SKM-1 treated with dmso at 0.1 percent for 144 hours (cell line): ENCODE results near the gene FAM193A.

Experiments used
- DNase-seq: peaks from one replicate; lab custom pipeline; 2025; ENCODE audit not compliant: unreplicated experiment; lab: John Stamatoyannopoulos, UW

Gene FAM193A

GRCh38 chr4:2688697-2689096, 152.2 kb downstream of the FAM193A start:
- DNase-seq, result no peak

- no peak for DNase-seq
Observed at GRCh38 chr4:2689114-2689513, 152.7 kb downstream of the FAM193A start.

DNA sequence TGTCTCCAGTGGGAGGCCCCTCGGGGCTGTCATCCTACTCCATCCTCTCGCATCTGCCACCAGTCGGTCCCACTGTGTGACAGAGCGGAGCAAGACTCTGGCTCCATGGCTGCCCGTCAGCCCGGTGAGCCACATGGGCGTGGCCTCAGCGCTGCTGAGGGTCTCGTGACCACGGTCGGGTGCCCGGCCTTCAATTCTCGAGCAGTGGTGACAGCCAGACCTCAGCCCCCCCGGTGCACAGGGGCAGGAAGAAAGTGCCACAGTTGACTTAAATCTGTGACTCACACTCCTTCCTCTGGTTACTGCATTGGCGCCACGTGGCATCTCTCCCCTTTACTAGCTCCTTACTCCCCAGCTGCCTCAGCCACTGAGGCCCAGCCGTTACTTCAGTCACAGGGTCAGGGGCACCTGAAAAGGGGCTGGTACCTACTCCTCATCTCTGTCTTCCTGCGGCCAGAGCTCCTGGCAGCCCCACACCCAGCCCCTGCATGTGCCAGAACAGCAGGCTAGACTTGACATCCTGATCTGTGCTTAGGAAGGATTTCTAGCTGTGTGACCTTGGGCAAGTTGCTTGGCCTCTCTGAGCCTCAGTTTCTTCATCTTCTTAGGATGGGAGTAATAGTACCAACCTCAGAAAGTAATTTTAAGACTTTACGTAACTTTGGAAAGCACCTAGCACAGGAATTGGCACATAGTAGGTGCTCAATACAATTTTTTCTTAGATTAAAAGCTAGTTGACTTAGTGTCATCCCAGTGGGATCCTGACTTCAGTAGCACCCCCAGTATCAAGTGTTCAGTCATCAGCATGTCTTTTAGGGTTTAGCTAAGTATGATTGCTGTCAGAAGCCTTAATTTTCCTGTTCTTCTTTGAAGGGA, 153.6 kb downstream of the FAM193A start:
- DNase-seq, result no peak

DNA sequence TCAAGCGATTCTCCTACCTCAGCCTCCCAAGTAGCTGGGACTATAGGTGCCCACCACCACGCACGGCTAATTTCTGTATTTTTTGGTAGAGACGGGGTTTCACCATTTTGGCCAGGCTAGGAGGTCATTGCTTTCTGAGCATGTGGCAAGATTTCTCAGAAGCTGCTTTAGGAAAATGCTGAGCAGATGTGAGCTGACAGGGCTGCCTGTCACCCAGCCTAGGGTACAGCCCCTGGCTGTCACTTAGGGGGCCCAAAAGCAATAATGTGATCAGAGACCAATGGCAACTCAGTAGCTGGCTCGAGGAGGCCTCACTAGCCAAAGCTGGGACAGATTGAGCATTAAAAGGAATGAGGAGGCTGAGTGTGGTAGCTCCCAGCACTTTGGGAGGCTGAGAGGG, 154.9 kb downstream of the FAM193A start:
- no peak for DNase-seq

DNA sequence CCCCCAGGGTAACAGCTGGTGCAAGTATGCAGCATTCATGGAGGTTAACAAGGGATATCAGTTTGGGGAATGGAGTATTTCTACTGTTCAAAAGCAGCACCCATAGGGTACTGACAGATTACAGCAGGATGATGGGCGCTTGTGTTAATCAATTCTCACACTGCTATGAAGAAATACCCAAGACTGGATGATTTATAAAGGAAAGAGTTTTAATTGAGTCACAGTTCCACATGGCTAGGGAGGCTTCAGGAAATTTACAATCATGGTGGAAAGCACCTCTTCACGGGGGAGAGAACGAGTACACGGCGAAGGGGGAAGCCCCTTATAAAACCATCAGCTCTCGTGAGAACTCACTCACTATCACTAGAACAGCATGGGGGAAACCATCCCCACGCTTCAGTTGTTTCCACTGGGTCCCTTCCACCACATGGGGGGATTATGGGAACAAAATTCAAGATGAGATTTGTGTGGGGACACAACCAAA, 155.5 kb downstream of the FAM193A start:
- DNase-seq, result no peak

- DNase-seq, result no peak
Observed at GRCh38 chr4:2694691-2695090, 158.2 kb downstream of the FAM193A start.

DNA sequence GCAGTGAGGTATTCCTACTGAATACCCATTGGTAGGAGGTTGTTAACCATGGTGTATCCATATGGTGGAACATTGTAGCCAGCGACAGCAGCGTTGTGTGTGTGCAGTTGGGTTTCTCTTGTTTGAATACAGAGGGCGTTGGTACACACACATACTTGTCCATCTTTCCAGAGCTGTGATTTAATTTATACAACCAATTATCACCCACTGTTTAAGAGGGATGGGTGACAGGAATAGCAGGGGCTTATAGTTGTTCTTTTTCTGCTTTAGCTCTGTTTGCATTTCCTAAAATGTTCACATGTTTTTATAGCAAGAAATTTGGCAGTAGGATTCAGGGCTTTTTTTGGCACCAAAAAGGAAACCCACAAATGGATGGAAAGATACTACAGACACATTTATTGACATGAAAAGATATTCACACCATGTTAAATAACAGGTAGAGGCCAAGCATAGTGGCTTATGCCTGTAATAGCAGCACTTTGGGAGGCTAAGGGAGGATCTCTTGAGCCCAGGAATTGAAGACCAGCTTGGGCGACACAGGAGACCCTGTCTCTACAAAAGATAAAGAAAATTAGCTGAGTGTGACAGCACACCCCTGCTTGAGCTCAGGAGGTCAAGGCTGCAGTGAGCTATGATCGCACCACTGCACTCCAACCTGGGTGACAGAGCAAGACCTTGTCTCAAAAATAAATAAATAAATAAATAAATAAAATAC, 159.1 kb downstream of the FAM193A start:
- DNase-seq, result no peak

- no peak for DNase-seq
Observed at GRCh38 chr4:2696423-2696822, 160.0 kb downstream of the FAM193A start.

DNA sequence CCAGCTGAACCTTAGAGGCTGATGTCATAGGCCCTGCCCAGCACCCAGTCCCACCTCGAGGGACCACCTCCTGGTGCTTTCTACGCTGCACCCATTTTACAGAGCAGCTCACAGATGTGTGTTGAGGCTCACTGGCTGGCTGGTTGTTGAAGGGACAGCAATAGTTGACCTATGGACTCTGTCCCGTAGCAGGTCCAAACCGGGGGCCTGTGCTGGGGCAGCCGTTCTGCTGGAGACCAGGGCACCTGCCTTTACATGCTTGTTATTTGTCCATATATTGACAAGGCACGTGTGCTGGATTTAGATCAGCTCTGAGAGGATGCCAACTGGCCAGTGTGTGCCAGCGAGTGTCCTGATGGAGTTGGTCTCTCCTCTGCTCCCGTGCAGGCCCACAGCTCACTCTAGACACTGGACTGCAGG, 161.6 kb downstream of the FAM193A start:
- DNase-seq, result no peak

- DNase-seq, result no peak
Observed at GRCh38 chr4:2698504-2698903, 162.1 kb downstream of the FAM193A start.

DNA sequence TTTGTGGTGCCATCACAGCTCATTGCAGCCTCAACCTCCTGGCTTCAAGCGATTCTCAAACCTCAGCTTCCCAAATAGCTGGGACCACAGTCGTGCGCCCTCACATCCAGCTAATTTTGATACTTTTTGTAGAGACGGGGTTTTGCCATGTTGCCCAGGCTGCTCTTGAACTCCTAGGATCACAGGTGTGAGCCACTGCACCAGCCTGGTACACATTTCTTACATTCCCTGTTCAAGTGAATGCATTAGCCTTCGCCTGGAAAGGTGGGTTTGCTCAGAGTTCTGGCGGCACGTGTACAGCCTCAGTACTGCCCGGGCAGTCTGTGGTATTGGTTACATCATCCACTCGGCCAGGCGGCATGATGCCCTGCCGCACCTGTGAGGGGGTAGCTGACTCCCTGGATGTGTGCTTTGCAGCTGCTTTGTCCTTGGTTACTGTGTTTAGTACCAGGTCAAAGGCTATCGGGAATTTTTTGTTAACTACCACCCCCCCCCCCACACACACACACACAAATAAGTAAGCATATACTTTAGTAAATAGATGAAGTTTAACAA, 162.6 kb downstream of the FAM193A start:
- no peak for DNase-seq

DNA sequence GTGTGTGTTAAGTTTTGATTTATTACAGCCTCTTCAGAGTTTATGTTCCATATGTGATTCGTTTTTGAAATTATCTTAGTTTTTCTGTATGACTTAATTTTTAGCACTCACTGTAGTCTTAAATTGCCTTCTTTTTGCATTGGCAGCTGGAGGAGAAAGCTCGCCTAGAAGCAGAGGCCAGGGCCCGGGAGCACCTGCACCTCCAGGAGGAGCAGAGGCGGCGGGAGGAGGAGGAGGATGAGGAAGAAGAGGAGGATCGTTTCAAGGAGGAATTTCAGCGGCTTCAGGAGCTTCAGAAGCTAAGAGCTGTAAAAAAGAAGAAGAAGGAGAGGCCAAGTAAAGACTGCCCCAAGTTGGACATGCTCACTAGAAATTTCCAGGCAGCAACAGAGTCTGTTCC, 163.1 kb downstream of the FAM193A start:
- DNase-seq, result no peak

DNA sequence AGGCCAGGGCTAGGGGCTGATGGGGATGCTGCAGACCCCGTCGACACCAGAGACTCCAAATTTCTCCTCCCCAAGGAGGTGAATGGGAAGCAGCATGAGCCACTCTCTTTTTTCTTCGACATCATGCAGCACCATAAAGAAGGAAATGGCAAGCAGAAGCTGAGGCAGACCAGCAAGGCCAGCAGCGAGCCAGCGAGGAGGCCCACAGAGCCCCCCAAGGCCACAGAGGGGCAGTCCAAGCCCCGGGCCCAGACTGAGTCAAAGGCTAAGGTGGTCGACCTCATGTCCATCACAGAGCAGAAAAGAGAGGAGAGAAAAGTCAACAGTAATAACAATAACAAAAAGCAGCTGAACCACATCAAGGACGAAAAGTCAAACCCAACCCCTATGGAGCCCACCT, 163.6 kb downstream of the FAM193A start:
- DNase-seq, result no peak

DNA sequence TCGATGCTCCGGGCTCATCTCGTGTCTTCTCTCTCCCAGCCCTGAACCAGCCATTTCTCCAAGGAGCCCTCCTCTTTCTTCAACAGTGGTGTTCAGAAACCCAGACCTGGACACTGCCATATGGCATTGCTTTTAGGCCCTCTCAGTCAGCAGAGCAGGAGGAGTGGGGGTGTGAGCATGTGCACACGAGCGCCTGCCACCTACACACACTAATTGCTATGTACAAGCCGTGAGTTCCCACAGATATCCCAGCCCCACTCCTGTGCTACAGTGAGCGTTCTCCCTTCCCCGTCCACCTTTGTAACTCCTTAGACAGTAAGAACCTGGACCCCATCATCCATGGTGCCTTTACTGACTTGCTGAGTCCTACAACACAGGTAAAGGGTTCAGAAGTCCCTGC, 165.9 kb downstream of the FAM193A start:
- DNase-seq, result no peak

DNA sequence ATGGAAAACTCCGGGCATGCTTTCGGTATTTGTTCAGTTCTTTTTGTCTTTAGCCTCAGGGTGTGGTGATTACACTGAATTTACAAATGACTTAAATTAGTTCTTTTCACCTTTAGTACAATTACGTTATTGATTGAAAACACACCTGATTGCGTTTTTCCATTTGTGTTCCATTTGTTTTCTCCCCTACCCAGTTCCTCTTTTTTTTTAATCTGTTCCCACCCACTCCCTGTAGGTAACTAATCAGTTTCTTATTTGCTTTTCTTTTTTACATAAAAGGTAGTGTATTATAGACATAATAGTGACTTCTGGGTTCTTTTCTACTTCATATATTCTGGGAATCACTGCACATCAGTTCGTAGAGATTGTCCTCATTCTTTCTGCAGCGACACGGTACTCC, 166.3 kb downstream of the FAM193A start:
- no peak for DNase-seq

DNA sequence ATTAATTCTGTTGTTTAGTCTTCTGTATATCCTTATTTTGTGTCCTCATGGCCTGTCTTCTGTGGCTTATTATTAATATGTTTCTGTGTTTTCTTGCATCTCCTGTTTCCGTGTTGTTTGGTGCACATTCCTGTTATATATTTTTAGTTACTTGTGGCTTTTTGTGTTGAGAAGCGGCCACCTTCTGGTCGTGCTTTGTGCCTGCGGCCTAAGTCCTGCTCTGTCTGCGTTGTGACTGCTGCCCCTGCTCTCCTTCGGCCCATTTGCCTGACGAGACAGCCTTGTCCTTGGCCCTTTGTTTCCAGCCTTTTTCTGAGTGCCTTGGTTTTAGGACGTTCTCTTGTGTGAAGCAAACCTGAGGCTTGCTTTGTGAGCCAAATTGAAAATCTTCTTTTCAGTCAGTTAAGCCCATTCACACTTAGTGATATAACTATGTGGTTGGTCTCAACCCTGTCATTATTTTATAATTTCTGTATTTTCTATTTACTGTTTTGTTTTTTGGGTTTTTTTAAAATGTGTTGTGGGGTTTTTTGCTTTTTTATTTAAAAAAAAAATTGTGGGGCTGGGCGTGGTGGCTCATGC, 175.9 kb downstream of the FAM193A start:
- no peak for DNase-seq

- no peak for DNase-seq
Observed at GRCh38 chr4:2713337-2713736, 176.9 kb downstream of the FAM193A start.

DNA sequence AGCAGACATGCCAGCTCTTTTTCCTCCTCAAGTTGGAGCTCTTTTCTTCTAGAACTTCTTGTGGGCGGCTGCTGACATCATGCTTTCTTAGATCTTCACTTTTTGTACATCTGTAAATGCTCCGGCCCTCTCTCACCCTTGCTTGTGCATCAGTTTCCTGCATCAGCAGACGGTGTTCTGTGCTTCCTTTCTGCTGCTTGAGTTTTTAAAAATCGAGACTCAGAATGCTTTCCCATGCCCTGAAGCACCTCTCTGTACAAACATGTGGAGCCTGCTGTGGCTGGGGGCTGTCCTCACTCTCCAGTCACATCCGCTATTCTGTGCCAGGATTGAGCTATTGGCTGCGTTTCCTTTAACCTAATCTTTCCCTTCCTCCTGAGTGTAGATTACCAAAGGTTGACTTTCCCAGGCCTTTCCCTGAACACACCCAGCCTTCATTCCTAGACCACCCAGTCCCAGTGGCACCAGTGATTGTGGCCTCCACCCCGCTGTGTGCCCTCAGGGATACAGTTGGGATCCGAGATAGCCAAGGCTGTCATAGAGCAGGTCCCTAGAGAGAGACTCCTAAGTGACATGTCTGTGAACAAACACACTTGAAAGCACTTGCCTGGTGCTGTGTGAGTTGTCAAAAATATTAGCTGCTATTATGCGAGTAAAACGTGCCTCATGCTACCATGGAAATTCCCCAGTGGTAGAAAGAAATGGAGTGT, 177.8 kb downstream of the FAM193A start:
- DNase-seq, result no peak

DNA sequence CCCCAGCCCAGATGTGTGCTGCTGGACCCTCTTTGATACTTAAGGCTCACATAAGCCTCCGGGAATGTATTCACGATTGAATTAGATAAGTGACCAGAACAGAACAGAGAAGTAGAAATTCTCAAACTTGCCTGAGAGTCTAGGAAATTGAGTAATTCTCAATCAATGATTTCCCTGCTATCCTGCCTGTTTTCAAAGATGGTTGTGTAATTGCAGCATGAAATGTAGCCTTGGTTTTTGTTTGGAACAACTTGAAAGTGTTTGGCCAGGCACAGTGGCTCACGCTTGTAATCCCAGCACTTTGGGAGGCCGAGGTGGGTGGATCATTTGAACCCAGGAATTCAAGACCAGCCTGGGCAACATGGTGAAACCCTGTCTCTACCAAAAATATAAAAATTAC, 178.5 kb downstream of the FAM193A start:
- no peak for DNase-seq

GRCh38 chr4:2715426-2715825, 179.0 kb downstream of the FAM193A start:
- DNase-seq, result no peak

DNA sequence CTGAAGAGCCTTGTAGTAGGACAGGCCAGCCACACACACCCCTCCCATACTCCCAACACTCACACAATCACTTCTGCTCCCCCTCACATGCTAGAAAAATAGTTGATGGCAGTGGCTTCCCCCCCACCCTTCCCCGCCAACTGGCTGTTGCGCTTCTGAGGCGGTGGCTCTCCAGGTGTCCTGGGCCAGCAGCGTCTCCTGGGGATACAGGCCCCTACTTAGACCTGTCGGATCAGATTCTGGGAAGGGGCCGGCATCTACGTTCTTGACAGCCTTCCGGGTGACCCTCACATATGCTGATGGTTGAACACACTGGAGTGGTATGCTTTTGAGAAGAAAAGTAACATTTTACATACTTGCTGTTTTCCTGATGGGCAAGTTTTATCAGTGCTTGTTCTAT, 179.8 kb downstream of the FAM193A start:
- no peak for DNase-seq
